Retinal pigment epithelial cell (primary cell): ENCODE data around the gene B4GALT3.

ENCODE experiments used
- DNase-seq: peaks from one replicate; pipeline ENCODE4 v3.0.0-alpha.2; 2010; ENCODE audit warnings: low read depth
- H3K4me3 ChIP-seq: 2 replicates; pipeline ENCODE4 v1.5.1; 2011; ENCODE audit warnings: mild to moderate bottlenecking, low read length, control low read depth, moderate library complexity
- CTCF ChIP-seq: conservative IDR thresholded peaks from 2 replicates; pipeline ENCODE4 v1.5.1; 2011; ENCODE audit warnings: low read depth, low read length, control low read depth, inconsistent platforms

The B4GALT3 gene

GRCh38 chr1:161121834-161122233 lies 55.5 kb downstream of the B4GALT3 start:
- no peak overlapping the region for H3K4me3 ChIP-seq
- no peak for TF ChIP-seq CTCF
- no peak for DNase-seq
